Calu3 (cell line): ENCODE data around the gene FOXP1. TPM values are rescaled to one million over a fixed set of nuclear protein-coding genes. Genes with fewer than 3 reads are reported as not detected.

Experiments used
- BruUV-seq: library from RNA; stranded (reverse); fragments of 400-500 nt; replicated peaks from 2 replicates; lab custom pipeline; 2021; lab: Mats Ljungman, UMichigan
- CTCF ChIA-PET: fragments of 300-600 bp; sonication (Branson Sonifier 250); formaldehyde crosslinking; loops from one replicate; lab custom pipeline; 2022; ENCODE audit warnings: antibody characterized with exemption; lab: Charles Lee
- DNase-seq: peaks from one replicate; pipeline ENCODE4 v3.0.0; 2022
- H3K27ac Mint-ChIP-seq: one replicate; pipeline ENCODE4 v1.8.0; 2022; ENCODE audit warnings: mixed read lengths; ENCODE audit not compliant: unreplicated experiment
- H3K27me3 Mint-ChIP-seq: one replicate; pipeline ENCODE4 v1.8.0; 2022; ENCODE audit warnings: mixed read lengths; ENCODE audit not compliant: unreplicated experiment
- H3K36me3 Mint-ChIP-seq: one replicate; pipeline ENCODE4 v1.8.0; 2022; ENCODE audit warnings: mild to moderate bottlenecking, moderate library complexity, mixed read lengths; ENCODE audit not compliant: insufficient read depth, unreplicated experiment
- H3K4me1 Mint-ChIP-seq: one replicate; pipeline ENCODE4 v1.8.0; 2022; ENCODE audit warnings: mild to moderate bottlenecking, low read depth, mixed read lengths; ENCODE audit not compliant: unreplicated experiment
- H3K4me3 Mint-ChIP-seq: one replicate; pipeline ENCODE4 v1.8.0; 2022; ENCODE audit warnings: mild to moderate bottlenecking, low read depth, moderate library complexity, mixed read lengths; ENCODE audit not compliant: unreplicated experiment
- H3K9me3 Mint-ChIP-seq: one replicate; pipeline ENCODE4 v1.8.0; 2022; ENCODE audit warnings: low read depth, mixed read lengths; ENCODE audit not compliant: unreplicated experiment
- intact Hi-C: fragments of 100-400 bp; cut with micrococcal nuclease; formaldehyde crosslinking; loops from one replicate; pipeline ENCODE4 v1.10.0; 2022; ENCODE audit not compliant: unreplicated experiment
- total RNA-seq: library from RNA; stranded (reverse); gene quantifications from 2 replicates; pipeline ENCODE4 v1.2.3, GENCODE V29; 2022
- TF ChIP-seq, protein P1 (sequence below): fragments of 200-600 bp; IDR thresholded peaks from one replicate; pipeline ENCODE4 v1.8.0; 2022; ENCODE audit warnings: antibody characterized with exemption; ENCODE audit not compliant: unreplicated experiment

The FOXP1 gene
- total RNA-seq, 1 experiment from 2014 or later, result 82.8 TPM

DNA sequence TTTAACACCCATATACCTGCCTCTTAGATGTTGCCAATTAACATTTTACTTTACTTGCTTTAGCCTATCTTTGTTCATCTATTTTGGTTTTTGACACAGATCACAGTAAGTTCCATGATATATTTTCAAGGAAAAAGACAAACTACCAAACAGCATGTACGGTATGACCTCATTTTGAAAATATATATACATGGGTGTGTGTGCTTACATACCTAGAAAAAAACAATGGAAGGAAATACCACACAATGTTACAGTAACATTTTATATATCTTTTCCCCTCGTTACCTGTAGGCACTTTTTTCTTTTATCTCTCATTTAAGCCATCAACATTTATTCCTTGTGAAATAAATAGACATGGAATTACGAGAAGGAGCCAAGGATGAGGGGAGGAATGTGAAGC is 170.0 kb downstream of the FOXP1 start:
- DNase-seq, result no peak
- BruUV-seq, result no TSS peak
- H3K36me3 Mint-ChIP-seq, result peaks cover 6% of the 10 kb centered on the region
- no peaks in the 10 kb centered on the region for H3K9me3 Mint-ChIP-seq
- CTCF ChIA-PET, result no interaction called here
- no peaks in the 10 kb centered on the region for H3K27me3 Mint-ChIP-seq
- H3K27ac Mint-ChIP-seq, result no peak overlapping the region
- H3K4me1 Mint-ChIP-seq, result no peaks in the 10 kb centered on the region
- H3K4me3 Mint-ChIP-seq, result no peak overlapping the region
- TF ChIP-seq, protein P1, sequence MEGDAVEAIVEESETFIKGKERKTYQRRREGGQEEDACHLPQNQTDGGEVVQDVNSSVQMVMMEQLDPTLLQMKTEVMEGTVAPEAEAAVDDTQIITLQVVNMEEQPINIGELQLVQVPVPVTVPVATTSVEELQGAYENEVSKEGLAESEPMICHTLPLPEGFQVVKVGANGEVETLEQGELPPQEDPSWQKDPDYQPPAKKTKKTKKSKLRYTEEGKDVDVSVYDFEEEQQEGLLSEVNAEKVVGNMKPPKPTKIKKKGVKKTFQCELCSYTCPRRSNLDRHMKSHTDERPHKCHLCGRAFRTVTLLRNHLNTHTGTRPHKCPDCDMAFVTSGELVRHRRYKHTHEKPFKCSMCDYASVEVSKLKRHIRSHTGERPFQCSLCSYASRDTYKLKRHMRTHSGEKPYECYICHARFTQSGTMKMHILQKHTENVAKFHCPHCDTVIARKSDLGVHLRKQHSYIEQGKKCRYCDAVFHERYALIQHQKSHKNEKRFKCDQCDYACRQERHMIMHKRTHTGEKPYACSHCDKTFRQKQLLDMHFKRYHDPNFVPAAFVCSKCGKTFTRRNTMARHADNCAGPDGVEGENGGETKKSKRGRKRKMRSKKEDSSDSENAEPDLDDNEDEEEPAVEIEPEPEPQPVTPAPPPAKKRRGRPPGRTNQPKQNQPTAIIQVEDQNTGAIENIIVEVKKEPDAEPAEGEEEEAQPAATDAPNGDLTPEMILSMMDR, result no peak
- intact Hi-C loops, result no loop called here

DNA sequence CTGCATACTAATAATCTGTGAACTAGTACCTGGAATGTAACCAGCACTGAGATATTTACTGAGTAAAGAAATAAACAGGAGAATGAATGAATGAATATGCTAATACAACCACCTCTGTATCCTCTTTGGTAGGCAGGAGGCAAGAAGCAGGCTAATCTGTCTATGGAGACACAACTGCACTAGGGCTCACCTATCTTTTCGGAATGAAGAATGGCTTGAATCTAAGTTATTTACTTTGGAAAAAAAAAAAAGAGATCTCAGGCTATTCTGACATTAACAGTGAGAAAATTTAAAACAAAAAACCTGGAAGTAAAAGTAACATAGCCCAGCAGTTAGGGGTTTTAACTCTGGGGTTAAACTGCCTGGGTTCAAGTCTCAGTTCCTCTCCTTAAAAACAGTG is 174.2 kb downstream of the FOXP1 start:
- CTCF ChIA-PET, result no interaction called here
- H3K36me3 Mint-ChIP-seq, result peaks cover 6% of the 10 kb centered on the region
- TF ChIP-seq, protein P1, result no peak
- H3K4me3 Mint-ChIP-seq, result no peak overlapping the region
- H3K4me1 Mint-ChIP-seq, result no peaks in the 10 kb centered on the region
- DNase-seq, result no peak
- intact Hi-C loops, result no loop called here
- H3K27me3 Mint-ChIP-seq, result no peaks in the 10 kb centered on the region
- no peak overlapping the region for H3K27ac Mint-ChIP-seq
- BruUV-seq, result no TSS peak
- H3K9me3 Mint-ChIP-seq, result no peaks in the 10 kb centered on the region

DNA sequence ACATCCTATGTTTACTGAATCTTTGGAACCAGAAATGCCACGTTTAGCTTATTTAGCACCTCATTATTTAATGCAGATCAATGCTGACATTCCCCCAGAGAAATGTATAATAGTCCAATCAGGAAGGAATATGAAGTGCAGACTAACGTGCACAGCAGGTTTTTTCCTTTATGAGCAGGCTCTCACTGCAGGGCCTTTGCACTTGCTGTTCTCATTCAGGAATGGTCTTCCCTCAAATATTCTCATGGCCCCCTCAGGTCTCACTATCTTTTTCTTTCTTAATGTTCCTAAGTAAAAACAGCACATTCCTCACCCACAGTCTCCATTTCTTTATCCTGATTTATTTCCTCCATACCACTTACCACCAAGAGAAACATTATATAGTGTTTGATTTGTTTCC is 174.6 kb downstream of the FOXP1 start:
- no peak overlapping the region for H3K27ac Mint-ChIP-seq
- H3K9me3 Mint-ChIP-seq, result no peaks in the 10 kb centered on the region
- H3K27me3 Mint-ChIP-seq, result no peaks in the 10 kb centered on the region
- no TSS peak for BruUV-seq
- TF ChIP-seq, protein P1, result no peak
- CTCF ChIA-PET, result no interaction called here
- no peaks in the 10 kb centered on the region for H3K4me1 Mint-ChIP-seq
- H3K36me3 Mint-ChIP-seq, result peaks cover 6% of the 10 kb centered on the region
- intact Hi-C loops, result no loop called here
- no peak for DNase-seq
- no peak overlapping the region for H3K4me3 Mint-ChIP-seq

DNA sequence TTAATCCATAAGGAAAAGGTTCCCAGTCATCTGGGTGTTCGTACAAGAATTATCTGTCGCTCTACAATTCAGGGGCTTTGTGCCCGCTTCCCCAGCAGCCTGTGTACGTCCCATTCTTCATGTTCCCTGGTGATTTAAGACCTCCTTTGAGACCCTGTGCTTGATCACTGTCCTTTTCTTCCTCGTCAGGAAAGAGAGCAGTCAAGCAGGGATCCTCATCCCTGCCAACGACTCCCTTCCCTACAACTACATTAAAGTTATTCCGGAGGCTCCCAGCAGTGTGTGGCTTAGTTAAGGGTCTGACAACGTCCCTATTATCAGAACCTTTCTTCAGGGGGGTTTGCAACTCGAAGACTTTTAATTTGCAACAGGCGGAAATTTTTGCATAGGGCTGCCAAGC is 175.7 kb downstream of the FOXP1 start:
- TF ChIP-seq, protein P1, result no peak
- Mint-ChIP-seq H3K4me1 (no peaks in the 10 kb centered on the region), H3K4me3 (no peak overlapping the region), H3K9me3 (no peaks in the 10 kb centered on the region), H3K27me3 (no peaks in the 10 kb centered on the region), H3K36me3 (no peaks in the 10 kb centered on the region), H3K27ac (no peak overlapping the region)
- no peak for DNase-seq
- CTCF ChIA-PET, result no interaction called here
- intact Hi-C loops, result no loop called here
- BruUV-seq, result no TSS peak
